ENCODE results near the gene KCNQ4.

DNA sequence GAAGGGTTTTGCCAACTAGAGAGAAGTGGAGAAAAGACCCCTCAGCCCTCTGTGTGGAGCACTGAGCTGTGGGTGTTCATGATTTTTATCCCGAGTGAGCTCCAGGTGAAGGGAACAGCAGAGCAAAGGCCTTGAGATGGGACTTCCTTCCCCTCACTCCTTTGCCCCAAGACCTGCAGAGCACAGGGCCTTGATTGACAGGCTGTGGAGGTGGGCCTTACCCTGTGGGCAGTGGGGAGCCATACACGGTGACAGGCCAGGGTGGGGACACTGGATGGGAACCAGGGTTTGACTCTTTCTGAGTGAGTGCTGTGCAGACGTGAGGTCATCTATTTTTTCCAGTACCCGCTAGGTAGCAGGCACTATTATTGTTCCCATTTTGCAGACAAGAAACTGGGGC lies 10.5 kb downstream of the KCNQ4 start:
- no peak for TF ChIP-seq CTCF (IDR thresholded peaks at IDR 0.05)
- TF ChIP-seq POLR2A (IDR thresholded peaks at IDR 0.05) = no peak

Measured in breast epithelium (tissue), 3 donors.